Calu3 (cell line): ENCODE data around the gene TBK1. TPM values are rescaled to one million over a fixed set of nuclear protein-coding genes. Genes with fewer than 3 reads are reported as not detected.

Source experiments
- BruUV-seq: library from RNA; stranded (reverse); fragments of 400-500 nt; replicated peaks from 2 replicates; lab custom pipeline; 2021; lab: Mats Ljungman, UMichigan
- CTCF ChIA-PET: fragments of 300-600 bp; sonication (Branson Sonifier 250); formaldehyde crosslinking; loops from one replicate; lab custom pipeline; 2022; ENCODE audit warnings: antibody characterized with exemption; lab: Charles Lee
- DNase-seq: peaks from one replicate; pipeline ENCODE4 v3.0.0; 2022
- H3K27ac Mint-ChIP-seq: one replicate; pipeline ENCODE4 v1.8.0; 2022; ENCODE audit warnings: mixed read lengths; ENCODE audit not compliant: unreplicated experiment
- H3K27me3 Mint-ChIP-seq: one replicate; pipeline ENCODE4 v1.8.0; 2022; ENCODE audit warnings: mixed read lengths; ENCODE audit not compliant: unreplicated experiment
- H3K36me3 Mint-ChIP-seq: one replicate; pipeline ENCODE4 v1.8.0; 2022; ENCODE audit warnings: mild to moderate bottlenecking, moderate library complexity, mixed read lengths; ENCODE audit not compliant: insufficient read depth, unreplicated experiment
- H3K4me1 Mint-ChIP-seq: one replicate; pipeline ENCODE4 v1.8.0; 2022; ENCODE audit warnings: mild to moderate bottlenecking, low read depth, mixed read lengths; ENCODE audit not compliant: unreplicated experiment
- H3K4me3 Mint-ChIP-seq: one replicate; pipeline ENCODE4 v1.8.0; 2022; ENCODE audit warnings: mild to moderate bottlenecking, low read depth, moderate library complexity, mixed read lengths; ENCODE audit not compliant: unreplicated experiment
- H3K9me3 Mint-ChIP-seq: one replicate; pipeline ENCODE4 v1.8.0; 2022; ENCODE audit warnings: low read depth, mixed read lengths; ENCODE audit not compliant: unreplicated experiment
- intact Hi-C: fragments of 100-400 bp; cut with micrococcal nuclease; formaldehyde crosslinking; loops from one replicate; pipeline ENCODE4 v1.10.0; 2022; ENCODE audit not compliant: unreplicated experiment
- total RNA-seq: library from RNA; stranded (reverse); gene quantifications from 2 replicates; pipeline ENCODE4 v1.2.3, GENCODE V29; 2022
- TF ChIP-seq, protein P1 (sequence below): fragments of 200-600 bp; IDR thresholded peaks from one replicate; pipeline ENCODE4 v1.8.0; 2022; ENCODE audit warnings: antibody characterized with exemption; ENCODE audit not compliant: unreplicated experiment

The TBK1 gene
- total RNA-seq, 1 experiment from 2014 or later = 40.4 TPM

DNA sequence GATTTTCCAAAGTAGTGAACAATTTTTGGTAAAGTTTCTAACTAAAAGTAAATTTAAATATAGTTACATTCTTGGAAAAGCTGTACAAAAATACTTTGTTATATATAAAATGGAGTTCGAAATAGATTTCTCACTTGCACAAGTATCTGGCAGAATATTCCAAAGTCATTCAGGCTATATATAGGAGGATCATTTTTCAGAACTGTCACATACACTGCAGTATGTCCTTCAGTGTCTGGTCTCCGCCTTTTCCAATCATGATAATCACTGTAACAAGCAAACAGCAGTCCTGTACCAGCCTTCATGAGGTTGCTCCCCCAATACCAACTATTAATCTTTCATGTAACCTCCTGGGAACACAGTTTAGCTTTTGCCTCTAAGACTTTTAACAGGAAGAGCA lies 18.6 kb downstream of the TBK1 start:
- DNase-seq = no peak
- no peak overlapping the region for H3K4me3 Mint-ChIP-seq
- TF ChIP-seq, protein P1, sequence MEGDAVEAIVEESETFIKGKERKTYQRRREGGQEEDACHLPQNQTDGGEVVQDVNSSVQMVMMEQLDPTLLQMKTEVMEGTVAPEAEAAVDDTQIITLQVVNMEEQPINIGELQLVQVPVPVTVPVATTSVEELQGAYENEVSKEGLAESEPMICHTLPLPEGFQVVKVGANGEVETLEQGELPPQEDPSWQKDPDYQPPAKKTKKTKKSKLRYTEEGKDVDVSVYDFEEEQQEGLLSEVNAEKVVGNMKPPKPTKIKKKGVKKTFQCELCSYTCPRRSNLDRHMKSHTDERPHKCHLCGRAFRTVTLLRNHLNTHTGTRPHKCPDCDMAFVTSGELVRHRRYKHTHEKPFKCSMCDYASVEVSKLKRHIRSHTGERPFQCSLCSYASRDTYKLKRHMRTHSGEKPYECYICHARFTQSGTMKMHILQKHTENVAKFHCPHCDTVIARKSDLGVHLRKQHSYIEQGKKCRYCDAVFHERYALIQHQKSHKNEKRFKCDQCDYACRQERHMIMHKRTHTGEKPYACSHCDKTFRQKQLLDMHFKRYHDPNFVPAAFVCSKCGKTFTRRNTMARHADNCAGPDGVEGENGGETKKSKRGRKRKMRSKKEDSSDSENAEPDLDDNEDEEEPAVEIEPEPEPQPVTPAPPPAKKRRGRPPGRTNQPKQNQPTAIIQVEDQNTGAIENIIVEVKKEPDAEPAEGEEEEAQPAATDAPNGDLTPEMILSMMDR = no peak
- no peaks in the 10 kb centered on the region for H3K9me3 Mint-ChIP-seq
- H3K27me3 Mint-ChIP-seq = no peaks in the 10 kb centered on the region
- H3K4me1 Mint-ChIP-seq = no peaks in the 10 kb centered on the region
- no peak overlapping the region for H3K27ac Mint-ChIP-seq
- peaks cover 51% of the 10 kb centered on the region for H3K36me3 Mint-ChIP-seq
- no TSS peak for BruUV-seq
- intact Hi-C loops = no loop called here
- CTCF ChIA-PET = no interaction called here

DNA sequence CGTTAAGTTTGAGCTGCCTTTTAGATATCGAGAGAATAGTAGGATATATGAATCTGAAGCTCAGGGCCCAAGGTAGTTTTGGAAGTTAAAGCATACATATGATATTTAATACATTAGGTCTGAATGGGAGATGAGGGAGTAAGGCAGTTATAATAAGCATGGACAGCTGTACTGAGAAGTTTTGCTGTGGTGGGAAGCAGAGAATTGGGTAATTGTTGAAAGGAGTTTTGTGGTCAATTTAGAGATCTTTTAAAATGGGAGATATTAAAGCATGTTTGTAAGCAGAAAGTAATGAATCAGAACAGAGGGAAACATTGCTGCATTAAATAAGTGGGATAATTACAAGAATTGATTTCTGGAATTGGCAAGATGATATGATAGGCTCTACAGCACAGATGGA lies 21.3 kb downstream of the TBK1 start:
- Mint-ChIP-seq H3K36me3 (peaks cover 58% of the 10 kb centered on the region), H3K4me3 (no peak overlapping the region), H3K9me3 (peaks cover 4% of the 10 kb centered on the region), H3K27me3 (no peaks in the 10 kb centered on the region), H3K4me1 (no peaks in the 10 kb centered on the region), H3K27ac (no peak overlapping the region)
- TF ChIP-seq, protein P1 = no peak
- CTCF ChIA-PET = no interaction called here
- intact Hi-C loops = no loop called here
- no peak for DNase-seq
- no TSS peak for BruUV-seq

DNA sequence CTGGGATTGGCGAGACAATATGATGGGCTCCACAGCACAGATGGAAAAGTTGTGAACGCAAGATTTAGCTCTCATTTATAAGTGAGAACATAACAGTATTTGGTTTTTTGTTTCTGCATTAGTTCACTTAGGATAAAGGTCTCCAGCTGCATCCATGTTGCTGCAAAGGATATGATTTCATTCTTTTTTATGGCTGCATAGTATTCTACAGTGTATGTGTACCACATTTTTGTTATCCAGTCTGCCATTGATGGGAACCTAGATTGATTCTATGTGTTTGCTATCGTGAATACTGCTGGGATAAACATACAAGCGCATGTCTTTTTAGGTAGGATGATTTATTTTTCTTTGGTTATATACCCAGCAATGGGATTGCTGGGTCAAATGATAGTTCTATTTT lies 23.6 kb downstream of the TBK1 start:
- Mint-ChIP-seq H3K4me1 (no peaks in the 10 kb centered on the region), H3K27me3 (no peaks in the 10 kb centered on the region), H3K9me3 (peaks cover 4% of the 10 kb centered on the region), H3K27ac (no peak overlapping the region), H3K36me3 (peaks cover 48% of the 10 kb centered on the region), H3K4me3 (no peak overlapping the region)
- no TSS peak for BruUV-seq
- intact Hi-C loops = no loop called here
- TF ChIP-seq, protein P1 = no peak
- CTCF ChIA-PET = no interaction called here
- DNase-seq = no peak

DNA sequence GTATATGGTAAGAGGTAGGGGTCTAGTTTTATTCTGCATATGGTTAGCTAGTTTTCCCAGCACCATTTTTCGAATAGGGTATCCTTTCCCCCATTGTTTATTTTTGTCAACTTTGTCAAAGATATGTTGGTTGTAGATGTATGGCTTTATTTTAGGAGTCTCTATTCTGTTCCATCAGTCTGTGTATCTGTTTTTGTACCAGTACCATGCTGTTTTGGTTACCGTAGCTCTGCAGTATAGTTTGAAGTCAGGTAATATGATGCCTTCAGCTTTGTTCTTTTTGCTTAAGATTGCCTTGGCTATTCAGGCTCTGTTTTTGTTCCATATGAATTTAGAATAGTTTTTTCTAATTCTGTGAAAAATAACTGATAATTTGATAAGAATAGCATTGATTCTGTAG lies 24.9 kb downstream of the TBK1 start:
- intact Hi-C loops = no loop called here
- DNase-seq = no peak
- no peaks in the 10 kb centered on the region for H3K27me3 Mint-ChIP-seq
- peaks cover 4% of the 10 kb centered on the region for H3K9me3 Mint-ChIP-seq
- no peak overlapping the region for H3K27ac Mint-ChIP-seq
- CTCF ChIA-PET = no interaction called here
- H3K4me3 Mint-ChIP-seq = no peak overlapping the region
- TF ChIP-seq, protein P1 = no peak
- no TSS peak for BruUV-seq
- H3K36me3 Mint-ChIP-seq = peaks cover 44% of the 10 kb centered on the region
- no peaks in the 10 kb centered on the region for H3K4me1 Mint-ChIP-seq
